Activated CD8-positive, alpha-beta T cell treated with anti-CD3 and anti-CD28 coated beads for 36 hours (primary cell): ENCODE data around the gene MECR. TPM values are rescaled to one million over a fixed set of nuclear protein-coding genes. Genes with fewer than 3 reads are reported as not detected.
A peak's percentile ranks its signal among the peaks of the same experiment; 100 is the strongest.

ENCODE experiments used
- ATAC-seq: fragments of 200-7000 bp; cut with Tn5 transposase; one replicate; pipeline ENCODE4 v1.10.0; 2021; ENCODE audit warnings: mild to moderate bottlenecking, moderate library complexity
- CTCF ChIA-PET: fragments of 350-600 bp; sonication (Branson Sonifier 250); formaldehyde crosslinking; loops from one replicate; lab custom pipeline; 2021; ENCODE audit warnings: antibody characterized with exemption; lab: Charles Lee
- POLR2A ChIA-PET: fragments of 350-600 bp; sonication (Branson Sonifier 250); formaldehyde crosslinking; loops from one replicate; lab custom pipeline; 2021; ENCODE audit warnings: antibody characterized with exemption; lab: Charles Lee
- DNase-seq: peaks from one replicate; pipeline ENCODE4 v3.0.0-alpha.2; 2020
- H3K27ac Mint-ChIP-seq: one replicate; pipeline ENCODE4 v1.8.0; 2021; ENCODE audit warnings: mild to moderate bottlenecking, mixed read lengths
- H3K27me3 Mint-ChIP-seq: one replicate; pipeline ENCODE4 v1.8.0; 2021; ENCODE audit warnings: mixed read lengths
- H3K36me3 Mint-ChIP-seq: one replicate; pipeline ENCODE4 v1.8.0; 2021; ENCODE audit warnings: low read depth, mixed read lengths
- H3K4me1 Mint-ChIP-seq: one replicate; pipeline ENCODE4 v1.8.0; 2021; ENCODE audit warnings: low read depth, mixed read lengths
- H3K4me3 Mint-ChIP-seq: one replicate; pipeline ENCODE4 v1.8.0; 2021; ENCODE audit warnings: mild to moderate bottlenecking, moderate library complexity, mixed read lengths
- H3K9me3 Mint-ChIP-seq: one replicate; pipeline ENCODE4 v1.8.0; 2021; ENCODE audit warnings: mixed read lengths
- CTCF ChIP-seq: fragments of 200-600 bp; IDR thresholded peaks from one replicate; pipeline ENCODE4 v1.8.0; 2022; ENCODE audit warnings: antibody characterized with exemption, mild to moderate bottlenecking
- intact Hi-C: fragments of 100-400 bp; cut with micrococcal nuclease; formaldehyde crosslinking; loops from one replicate; pipeline ENCODE4 v1.10.0; 2022
- total RNA-seq, 2 experiments: library from RNA; stranded (reverse); gene quantifications; one replicate each; pipeline ENCODE4 v1.2.3, GENCODE V29; 2021

The MECR gene
- total RNA-seq, 2 experiments from 2014 or later: 42.2 to 43.5 TPM

- CTCF ChIA-PET: no interaction called here
- H3K4me3 Mint-ChIP-seq: no peak overlapping the region
- DNase-seq (no peak), ATAC-seq (no peak)
- H3K36me3 Mint-ChIP-seq: peaks cover 50% of the 10 kb centered on the region
- H3K27me3 Mint-ChIP-seq: no peaks in the 10 kb centered on the region
- H3K4me1 Mint-ChIP-seq: peaks cover 57% of the 10 kb centered on the region
- intact Hi-C loops: no loop called here
- POLR2A ChIA-PET: interaction anchor here (0.6 to 3.7 kb wide), 2 partner anchors 9 to 19 kb away, joined by 7 to 20 read pairs; partner anchors contain the start of gene SRSF4
- peaks cover 2% of the 10 kb centered on the region for H3K9me3 Mint-ChIP-seq
- no peak for TF ChIP-seq CTCF
- H3K27ac Mint-ChIP-seq: no peak overlapping the region
Measured at GRCh38 chr1:29172415-29172939, 58.3 kb downstream of the MECR start.

GRCh38 chr1:29171521-29171920, 59.2 kb downstream of the MECR start:
- Mint-ChIP-seq H3K9me3 (peaks cover 2% of the 10 kb centered on the region), H3K27me3 (no peaks in the 10 kb centered on the region), H3K27ac (no peak overlapping the region), H3K4me1 (peaks cover 56% of the 10 kb centered on the region), H3K4me3 (no peak overlapping the region), H3K36me3 (peaks cover 45% of the 10 kb centered on the region)
- no peak for TF ChIP-seq CTCF
- CTCF ChIA-PET: interaction anchor here (1.1 to 2.7 kb wide), 6 partner anchors 9 to 290 kb away, joined by 3 to 12 read pairs (median 4); no protein-coding TSS in a partner anchor
- DNase-seq (no peak), ATAC-seq (no peak)
- intact Hi-C loops: no loop called here
- POLR2A ChIA-PET: interaction anchor here (3.7 kb wide), 1 partner anchor 10 kb away, joined by 20 read pairs; the partner anchor contains the start of gene SRSF4

GRCh38 chr1:29171089-29171488, 59.6 kb downstream of the MECR start:
- ATAC-seq (no peak), DNase-seq (no peak)
- H3K27me3 Mint-ChIP-seq: no peaks in the 10 kb centered on the region
- no peak for TF ChIP-seq CTCF
- peaks cover 2% of the 10 kb centered on the region for H3K9me3 Mint-ChIP-seq
- H3K36me3 Mint-ChIP-seq: peaks cover 43% of the 10 kb centered on the region
- ChIA-PET POLR2A (interaction anchor here (3.7 kb wide), 1 partner anchor 10 kb away, joined by 20 read pairs; the partner anchor contains the start of gene SRSF4), CTCF (interaction anchor here (1.1 to 2.7 kb wide), 6 partner anchors 9 to 289 kb away, joined by 3 to 12 read pairs (median 4); no protein-coding TSS in a partner anchor)
- no peak overlapping the region for H3K4me3 Mint-ChIP-seq
- H3K27ac Mint-ChIP-seq: peak overlapping the region; percentile 76
- H3K4me1 Mint-ChIP-seq: peaks cover 56% of the 10 kb centered on the region
- intact Hi-C loops: no loop called here

- Mint-ChIP-seq H3K9me3 (peaks cover 2% of the 10 kb centered on the region), H3K4me3 (no peak overlapping the region), H3K27ac (no peak overlapping the region), H3K36me3 (peaks cover 51% of the 10 kb centered on the region), H3K27me3 (no peaks in the 10 kb centered on the region), H3K4me1 (peaks cover 60% of the 10 kb centered on the region)
- intact Hi-C loops: no loop called here
- TF ChIP-seq CTCF: no peak
- ChIA-PET POLR2A (interaction anchor here (0.7 to 3.7 kb wide), 2 partner anchors 9 to 11 kb away, joined by 3 to 20 read pairs; partner anchors contain the start of gene SRSF4), CTCF (interaction anchor here (1.2 to 2.7 kb wide), 5 partner anchors 11 to 293 kb away, joined by 3 to 12 read pairs (median 4); partner anchors contain the start of gene SRSF4)
- DNase-seq: no peak
- ATAC-seq: no peak
Measured at GRCh38 chr1:29169976-29170375, 60.8 kb downstream of the MECR start.

GRCh38 chr1:29167904-29168303, 62.8 kb downstream of the MECR start:
- POLR2A ChIA-PET: interaction anchor here (3.2 kb wide), 1 partner anchor 13 kb away, joined by 23 read pairs; the partner anchor contains the start of gene SRSF4
- Mint-ChIP-seq H3K36me3 (peaks cover 55% of the 10 kb centered on the region), H3K27me3 (no peaks in the 10 kb centered on the region), H3K9me3 (no peaks in the 10 kb centered on the region), H3K4me3 (no peak overlapping the region), H3K27ac (no peak overlapping the region), H3K4me1 (peaks cover 71% of the 10 kb centered on the region)
- TF ChIP-seq CTCF: no peak
- ATAC-seq (no peak), DNase-seq (no peak)
- intact Hi-C loops: no loop called here
- CTCF ChIA-PET: interaction anchor here (1.1 to 2.7 kb wide), 3 partner anchors 14 to 35 kb away, joined by 3 to 12 read pairs (median 5); partner anchors contain the start of gene SRSF4
